ENCODE data around the gene KBTBD4.
A peak's percentile ranks its signal among the peaks of the same experiment; 100 is the strongest.
"Not testable (repeated sequence)": the region's sequence is repeated elsewhere in the genome, so short reads cannot be mapped to it uniquely, and the experiment has no call there.

The KBTBD4 gene

GRCh38 chr11:47565340-47566148 is 13.2 kb downstream of the KBTBD4 start, which contains the start of gene PTPMT1:
TSS of gene PTPMT1 (plus strand) at chr11:47565599. CDS start at chr11:47565623, 24 bp downstream.
- peaks cover 2% of the 10 kb centered on the region for H3K4me1 ChIP-seq (ENCODE audit: control insufficient read depth, low read depth, low read length)
- H3K27me3 ChIP-seq (ENCODE audit: insufficient read depth, low read length, poor library complexity): no peaks in the 10 kb centered on the region
- H2BK120ac ChIP-seq (ENCODE audit: low read depth, low read length): no peak within 1 kb of the TSS
- peak within 1 kb of the TSS; percentile 81 for H3K4me2 ChIP-seq (ENCODE audit: low read length)
- H3K18ac ChIP-seq (ENCODE audit: low read length): peak within 1 kb of the TSS; percentile 23
- no CpG with 5 or more reads among the region's 86 CpGs for WGBS (ENCODE audit: extremely low coverage, insufficient coverage, low lambda C conversion rate)
- peak within 1 kb of the TSS; percentile 72 for H3K9ac ChIP-seq (ENCODE audit: low read length)
- no peak within 1 kb of the TSS for H2BK5ac ChIP-seq (ENCODE audit: low read length)
- H3K79me1 ChIP-seq (ENCODE audit: low read length): peaks cover 9% of the 10 kb centered on the region
- peak within 1 kb of the TSS; percentile 85 for H3K23ac ChIP-seq (ENCODE audit: low read length)
- H4K8ac ChIP-seq (ENCODE audit: low read depth, low read length): no peak within 1 kb of the TSS
- no peak within 1 kb of the TSS for H3K4ac ChIP-seq (ENCODE audit: low read depth, low read length)
- peaks cover 4% of the 10 kb centered on the region for H3K36me3 ChIP-seq (ENCODE audit: control insufficient read depth, insufficient read depth, low read length)
- no peak within 1 kb of the TSS for H3K27ac ChIP-seq (ENCODE audit: low read depth, low read length)
- peak within 1 kb of the TSS; percentile 100 for H3K56ac ChIP-seq (ENCODE audit: low read length)
- peak within 1 kb of the TSS; percentile 82 for H2AK5ac ChIP-seq (ENCODE audit: low read length)
- H2BK15ac ChIP-seq (replicated peaks; ENCODE audit: low read depth): no peak within 1 kb of the TSS
- H3K4me3 ChIP-seq (ENCODE audit: low read length): peak within 1 kb of the TSS; percentile 35
- H3K79me2 ChIP-seq (ENCODE audit: control insufficient read depth, insufficient read depth, low read length): peaks cover 2% of the 10 kb centered on the region
- DNase-seq: peak; percentile 86
- no peak within 1 kb of the TSS for H4K5ac ChIP-seq (ENCODE audit: low read length)

GRCh38 chr11:47564933-47565339 is 13.8 kb downstream of the KBTBD4 start:
- H3K23ac ChIP-seq (ENCODE audit: low read length): peak overlapping the region; percentile 80
- H3K18ac ChIP-seq (ENCODE audit: low read length): peak overlapping the region; percentile 19
- no CpG with 5 or more reads among the region's 11 CpGs for WGBS (ENCODE audit: extremely low coverage, insufficient coverage, low lambda C conversion rate)
- no peak overlapping the region for H2BK15ac ChIP-seq (replicated peaks; ENCODE audit: low read depth)
- H3K9ac ChIP-seq (ENCODE audit: low read length): peak overlapping the region; percentile 72
- H3K4me1 ChIP-seq (ENCODE audit: control insufficient read depth, low read depth, low read length): peaks cover 2% of the 10 kb centered on the region
- peak overlapping the region; percentile 35 for H3K4me3 ChIP-seq (ENCODE audit: low read length)
- H3K36me3 ChIP-seq (ENCODE audit: control insufficient read depth, insufficient read depth, low read length): peaks cover 4% of the 10 kb centered on the region
- peak overlapping the region; percentile 82 for H2AK5ac ChIP-seq (ENCODE audit: low read length)
- peaks cover 2% of the 10 kb centered on the region for H3K79me2 ChIP-seq (ENCODE audit: control insufficient read depth, insufficient read depth, low read length)
- no peak overlapping the region for H4K5ac ChIP-seq (ENCODE audit: low read length)
- H2BK120ac ChIP-seq (ENCODE audit: low read depth, low read length): no peak overlapping the region
- peaks cover 6% of the 10 kb centered on the region for H3K79me1 ChIP-seq (ENCODE audit: low read length)
- no peak overlapping the region for H3K4ac ChIP-seq (ENCODE audit: low read depth, low read length)
- H4K8ac ChIP-seq (ENCODE audit: low read depth, low read length): no peak overlapping the region
- H3K4me2 ChIP-seq (ENCODE audit: low read length): peak overlapping the region; percentile 81
- DNase-seq: no peak
- no peak overlapping the region for H2BK5ac ChIP-seq (ENCODE audit: low read length)
- H3K56ac ChIP-seq (ENCODE audit: low read length): peak overlapping the region; percentile 100
- no peak overlapping the region for H3K27ac ChIP-seq (ENCODE audit: low read depth, low read length)
- H3K27me3 ChIP-seq (ENCODE audit: insufficient read depth, low read length, poor library complexity): no peaks in the 10 kb centered on the region

GRCh38 chr11:47564366-47564765 is 14.4 kb downstream of the KBTBD4 start:
- not testable (repeated sequence) for H3K79me2 ChIP-seq (ENCODE audit: control insufficient read depth, insufficient read depth, low read length); H3K9ac ChIP-seq (ENCODE audit: low read length); DNase-seq; H2BK5ac ChIP-seq (ENCODE audit: low read length); H3K4me2 ChIP-seq (ENCODE audit: low read length); H3K4ac ChIP-seq (ENCODE audit: low read depth, low read length); H3K79me1 ChIP-seq (ENCODE audit: low read length); H4K5ac ChIP-seq (ENCODE audit: low read length); H3K23ac ChIP-seq (ENCODE audit: low read length); H2BK15ac ChIP-seq (replicated peaks; ENCODE audit: low read depth); H4K8ac ChIP-seq (ENCODE audit: low read depth, low read length); H3K27ac ChIP-seq (ENCODE audit: low read depth, low read length); H3K56ac ChIP-seq (ENCODE audit: low read length); H2BK120ac ChIP-seq (ENCODE audit: low read depth, low read length); H3K18ac ChIP-seq (ENCODE audit: low read length); H3K4me3 ChIP-seq (ENCODE audit: low read length); H3K27me3 ChIP-seq (ENCODE audit: insufficient read depth, low read length, poor library complexity); H2AK5ac ChIP-seq (ENCODE audit: low read length); H3K4me1 ChIP-seq (ENCODE audit: control insufficient read depth, low read depth, low read length); H3K36me3 ChIP-seq (ENCODE audit: control insufficient read depth, insufficient read depth, low read length)
- no CpG with 5 or more reads among the region's 10 CpGs for WGBS (ENCODE audit: extremely low coverage, insufficient coverage, low lambda C conversion rate)

- not testable (repeated sequence) for H3K4me2 ChIP-seq (ENCODE audit: low read length); H3K56ac ChIP-seq (ENCODE audit: low read length); H3K27me3 ChIP-seq (ENCODE audit: insufficient read depth, low read length, poor library complexity); H3K4ac ChIP-seq (ENCODE audit: low read depth, low read length); H3K4me3 ChIP-seq (ENCODE audit: low read length); H3K18ac ChIP-seq (ENCODE audit: low read length); H2BK15ac ChIP-seq (replicated peaks; ENCODE audit: low read depth); H3K79me2 ChIP-seq (ENCODE audit: control insufficient read depth, insufficient read depth, low read length); H4K5ac ChIP-seq (ENCODE audit: low read length); H2AK5ac ChIP-seq (ENCODE audit: low read length); H4K8ac ChIP-seq (ENCODE audit: low read depth, low read length); H2BK5ac ChIP-seq (ENCODE audit: low read length); H3K27ac ChIP-seq (ENCODE audit: low read depth, low read length); H3K4me1 ChIP-seq (ENCODE audit: control insufficient read depth, low read depth, low read length); H3K36me3 ChIP-seq (ENCODE audit: control insufficient read depth, insufficient read depth, low read length); H2BK120ac ChIP-seq (ENCODE audit: low read depth, low read length); DNase-seq; H3K79me1 ChIP-seq (ENCODE audit: low read length); H3K9ac ChIP-seq (ENCODE audit: low read length); H3K23ac ChIP-seq (ENCODE audit: low read length)
- no CpG with 5 or more reads among the region's 4 CpGs for WGBS (ENCODE audit: extremely low coverage, insufficient coverage, low lambda C conversion rate)
Measured at GRCh38 chr11:47562393-47562792, 16.4 kb downstream of the KBTBD4 start.

- Histone ChIP-seq H2BK15ac (replicated peaks; ENCODE audit: low read depth) (no peak overlapping the region), H3K4me2 (ENCODE audit: low read length) (no peak overlapping the region), H3K4me3 (ENCODE audit: low read length) (no peak overlapping the region), H3K56ac (ENCODE audit: low read length) (no peak overlapping the region), H3K4ac (ENCODE audit: low read depth, low read length) (no peak overlapping the region), H3K79me2 (ENCODE audit: control insufficient read depth, insufficient read depth, low read length) (no peaks in the 10 kb centered on the region), H3K4me1 (ENCODE audit: control insufficient read depth, low read depth, low read length) (peaks cover 2% of the 10 kb centered on the region), H3K18ac (ENCODE audit: low read length) (no peak overlapping the region), H3K36me3 (ENCODE audit: control insufficient read depth, insufficient read depth, low read length) (no peaks in the 10 kb centered on the region), H3K27ac (ENCODE audit: low read depth, low read length) (no peak overlapping the region), H2AK5ac (ENCODE audit: low read length) (no peak overlapping the region), H4K8ac (ENCODE audit: low read depth, low read length) (no peak overlapping the region), H4K5ac (ENCODE audit: low read length) (no peak overlapping the region), H3K79me1 (ENCODE audit: low read length) (peaks cover 1% of the 10 kb centered on the region), H2BK120ac (ENCODE audit: low read depth, low read length) (no peak overlapping the region), H3K23ac (ENCODE audit: low read length) (no peak overlapping the region), H3K9ac (ENCODE audit: low read length) (no peak overlapping the region), H3K27me3 (ENCODE audit: insufficient read depth, low read length, poor library complexity) (no peaks in the 10 kb centered on the region), H2BK5ac (ENCODE audit: low read length) (no peak overlapping the region)
- no CpG with 5 or more reads among the region's 2 CpGs for WGBS (ENCODE audit: extremely low coverage, insufficient coverage, low lambda C conversion rate)
- no peak for DNase-seq
Measured at GRCh38 chr11:47560426-47560825, 18.3 kb downstream of the KBTBD4 start.

Data from mesendoderm (in vitro differentiated cells).